HG03039 (cell line): Measurements from ENCODE around the gene PROC.
"Not testable (repeated sequence)": the region's sequence is repeated elsewhere in the genome, so short reads cannot be mapped to it uniquely, and the experiment has no call there.

Experiments
- ATAC-seq: cut with Tn5 transposase; IDR thresholded peaks from one replicate; pipeline ENCODE4 v1.9.1; 2021; ENCODE audit warnings: mild to moderate bottlenecking, moderate library complexity; ENCODE audit not compliant: unreplicated experiment

The PROC gene

DNA sequence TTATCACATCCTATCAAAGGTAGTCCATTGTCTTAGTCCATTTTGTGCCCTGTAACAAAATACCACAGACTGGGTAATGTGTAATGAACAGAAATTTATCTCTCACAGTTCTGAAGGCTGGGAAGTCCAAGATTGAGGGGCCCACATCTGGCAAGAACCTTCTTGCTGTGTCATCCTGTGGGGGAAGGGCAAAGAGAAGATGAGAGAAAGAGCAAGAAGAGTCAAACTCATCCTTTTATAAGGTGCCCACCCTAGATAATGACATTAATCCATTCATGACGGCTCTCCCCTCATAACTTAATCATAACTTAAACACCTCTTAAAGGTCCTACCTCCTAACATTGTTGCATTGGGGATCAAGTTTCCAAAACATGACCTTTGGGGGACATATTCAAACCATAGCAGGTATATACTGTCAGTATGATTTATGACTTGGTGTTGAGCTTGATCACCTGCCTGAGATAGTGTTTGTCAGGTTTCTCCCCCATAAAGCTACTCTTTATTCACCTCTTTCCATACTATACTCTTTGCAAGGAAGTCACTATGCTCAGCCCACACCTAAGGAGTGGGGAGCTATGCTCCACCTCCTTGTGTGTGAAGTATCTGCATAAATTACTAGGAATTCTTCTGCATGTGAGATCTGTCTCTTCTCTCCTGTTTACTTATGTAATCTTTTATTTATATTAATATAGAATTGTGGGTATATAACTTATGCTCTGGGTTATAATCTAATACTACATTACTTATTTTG, 25.2 kb upstream of the PROC start:
- no peak for ATAC-seq

DNA sequence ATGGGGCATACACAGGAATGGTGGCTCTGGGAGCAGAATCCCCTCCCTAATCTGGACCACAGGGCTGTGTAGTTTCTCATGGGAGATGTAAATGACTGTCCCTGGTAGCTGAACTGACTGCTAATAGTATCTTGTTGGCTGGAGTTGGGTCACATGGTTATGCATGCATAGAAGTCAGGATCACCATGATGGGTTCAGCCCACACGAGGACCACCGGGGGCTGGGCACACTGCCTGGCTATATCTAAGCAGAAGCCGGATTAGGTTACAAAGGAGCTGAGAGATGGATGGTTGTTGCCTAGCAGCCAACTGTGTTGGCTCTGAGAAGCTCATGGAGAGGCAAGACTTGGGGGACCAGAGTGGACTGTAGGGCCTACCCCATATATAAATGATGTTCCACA, 23.7 kb upstream of the PROC start:
- ATAC-seq: no peak

DNA sequence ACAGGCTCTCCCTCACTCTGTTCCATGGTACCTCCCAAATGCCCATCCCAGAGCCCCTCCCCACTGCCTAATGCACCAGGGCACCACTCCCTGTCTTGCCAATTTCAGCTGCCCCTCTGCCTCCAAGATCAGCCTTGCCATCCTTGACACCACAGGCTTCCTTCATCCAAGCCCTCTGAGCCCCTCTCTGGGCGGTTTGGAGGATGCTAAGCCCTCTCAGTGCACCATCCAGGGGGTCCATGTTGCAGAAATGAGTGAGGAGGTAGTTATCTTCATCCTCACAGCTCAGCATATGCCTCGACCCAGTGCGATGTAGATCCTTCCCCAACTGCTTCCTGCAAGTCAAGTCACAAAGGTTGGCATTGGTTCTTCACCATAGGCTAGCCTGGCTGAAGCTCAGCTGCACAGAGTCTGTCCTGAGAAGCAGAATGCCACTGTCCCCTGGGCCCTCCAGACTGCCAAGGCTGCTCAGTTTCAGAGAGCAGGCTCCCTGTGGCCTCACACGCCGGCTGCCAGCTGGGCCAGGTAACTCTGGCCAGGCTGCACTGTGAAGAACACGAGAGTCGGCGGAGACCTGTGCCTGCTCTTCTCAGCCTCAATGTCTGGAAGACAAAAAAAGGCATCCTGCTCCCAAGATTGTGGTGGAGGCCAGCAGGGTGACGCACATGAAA, 20.5 kb upstream of the PROC start:
- ATAC-seq: no peak

DNA sequence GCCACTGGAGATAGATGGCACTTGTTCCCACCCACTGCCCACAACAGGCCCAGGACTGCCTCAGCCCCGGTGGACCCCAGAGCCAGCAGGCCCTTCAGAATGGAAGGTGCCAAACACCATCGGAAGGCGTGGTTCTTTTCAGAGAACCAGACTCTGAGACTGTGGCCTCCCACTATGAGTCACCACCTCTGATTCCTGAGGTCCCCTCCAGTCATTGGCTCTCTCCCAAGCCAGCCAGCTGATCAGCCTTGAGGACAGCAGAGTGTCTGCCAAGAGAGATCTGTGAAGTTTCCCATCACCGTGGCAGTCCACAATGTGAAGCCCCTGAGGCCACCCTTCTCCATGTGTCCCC, 20.0 kb upstream of the PROC start:
- ATAC-seq: peak; percentile 77

DNA sequence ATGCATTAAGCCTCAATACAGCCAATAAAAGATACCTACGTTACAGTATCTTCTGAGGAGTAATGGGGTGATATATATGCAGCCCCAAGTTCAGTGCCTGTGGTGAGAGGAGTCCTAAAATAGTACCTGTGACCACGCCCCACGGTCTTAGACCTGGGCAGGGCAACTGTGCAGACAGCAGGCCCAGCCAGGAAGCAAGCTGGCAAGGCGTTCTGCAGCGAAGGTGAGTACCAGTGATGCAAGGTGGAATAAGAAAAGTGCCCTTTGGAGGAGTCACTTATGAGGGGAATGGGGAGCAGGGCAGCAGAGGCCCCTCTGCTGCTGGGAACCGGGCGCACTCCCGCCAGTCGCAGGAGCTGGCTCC, 17.7 kb upstream of the PROC start:
- ATAC-seq: no peak

DNA sequence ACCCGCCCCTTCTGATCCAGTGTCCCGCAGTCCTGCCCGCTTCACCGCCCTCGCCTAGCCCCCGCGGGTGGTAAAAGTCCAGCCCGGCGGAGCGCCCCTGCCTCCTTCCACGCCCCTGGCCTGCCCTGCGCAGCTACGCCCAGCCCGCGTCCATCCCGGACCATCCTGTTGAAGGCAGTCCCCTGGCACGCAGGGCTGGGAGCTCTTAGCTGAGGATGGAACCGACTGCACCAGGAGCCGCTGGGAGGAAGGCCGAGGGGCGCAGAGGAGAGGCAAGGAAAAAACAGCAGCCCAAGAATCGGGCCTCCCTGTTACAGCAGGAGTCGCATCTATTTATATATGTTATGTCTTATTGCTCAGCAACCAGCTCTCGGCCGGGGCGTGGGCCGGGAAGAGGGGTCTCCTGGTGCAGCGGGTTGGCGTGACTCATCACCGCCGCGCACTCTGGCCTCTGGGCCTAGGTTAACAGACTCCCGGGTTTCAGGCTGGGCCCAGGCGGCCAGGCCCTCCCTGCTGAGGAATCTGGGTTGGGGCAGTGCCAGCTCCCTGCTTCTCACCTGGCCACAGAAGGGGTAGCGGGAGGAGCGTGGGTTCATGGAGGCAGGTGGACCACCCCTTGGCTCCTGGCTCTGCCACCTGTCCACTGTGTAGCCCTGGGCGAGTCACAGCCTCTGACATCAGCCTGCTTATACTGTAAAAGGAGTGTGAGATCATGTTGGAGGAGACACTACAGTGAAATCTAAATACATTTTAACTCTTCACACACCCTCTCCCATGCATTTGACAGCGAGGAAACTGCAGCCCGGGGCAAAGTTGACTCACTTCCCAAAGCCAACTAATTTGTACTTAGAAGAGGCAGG, 17.1 kb upstream of the PROC start:
- no peak for ATAC-seq

DNA sequence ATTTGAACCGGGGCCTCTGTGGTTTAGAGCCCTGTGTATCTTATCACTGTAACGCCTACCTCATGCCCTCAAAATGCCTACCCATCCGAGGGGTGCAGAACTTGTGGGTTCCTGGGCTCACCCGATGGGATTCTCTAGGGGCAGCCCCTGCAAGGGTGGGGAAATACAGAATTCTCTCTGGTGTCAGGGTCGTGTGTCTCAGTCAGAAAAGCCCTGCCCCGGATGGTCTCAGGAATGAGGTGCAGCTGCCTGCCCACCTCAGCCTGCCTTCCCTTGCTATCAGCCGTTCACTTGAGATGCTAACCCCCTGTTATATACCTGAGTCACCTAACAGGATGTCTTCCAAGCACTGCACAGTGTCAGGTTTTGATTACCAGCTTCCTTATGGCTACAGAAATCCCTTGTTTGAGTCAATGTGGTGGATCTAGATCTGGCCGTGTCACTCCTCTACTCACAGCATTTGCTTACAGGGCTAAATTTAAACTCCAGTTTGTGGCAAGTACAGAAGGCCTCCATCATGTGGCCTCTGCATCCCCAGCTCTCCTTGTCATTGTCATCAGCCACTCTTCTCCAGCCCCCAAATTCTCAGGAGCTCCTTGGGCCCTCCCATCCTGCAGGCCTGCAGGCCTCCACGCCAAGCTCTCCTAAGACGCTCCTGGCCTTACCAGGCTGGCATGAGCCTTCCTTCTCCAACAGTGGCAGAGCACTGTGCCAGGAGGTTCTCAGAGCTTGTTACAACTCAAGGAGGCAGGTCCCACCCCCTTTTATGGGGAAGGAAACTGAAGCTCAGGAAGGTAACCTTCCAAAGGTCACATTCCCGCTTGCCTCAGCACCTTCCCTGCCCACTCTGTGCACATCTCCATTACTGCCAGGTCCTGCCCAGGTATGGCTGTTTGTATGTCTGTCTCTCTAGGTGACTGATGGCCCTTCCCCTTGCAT, 16.2 kb upstream of the PROC start:
- no peak for ATAC-seq

DNA sequence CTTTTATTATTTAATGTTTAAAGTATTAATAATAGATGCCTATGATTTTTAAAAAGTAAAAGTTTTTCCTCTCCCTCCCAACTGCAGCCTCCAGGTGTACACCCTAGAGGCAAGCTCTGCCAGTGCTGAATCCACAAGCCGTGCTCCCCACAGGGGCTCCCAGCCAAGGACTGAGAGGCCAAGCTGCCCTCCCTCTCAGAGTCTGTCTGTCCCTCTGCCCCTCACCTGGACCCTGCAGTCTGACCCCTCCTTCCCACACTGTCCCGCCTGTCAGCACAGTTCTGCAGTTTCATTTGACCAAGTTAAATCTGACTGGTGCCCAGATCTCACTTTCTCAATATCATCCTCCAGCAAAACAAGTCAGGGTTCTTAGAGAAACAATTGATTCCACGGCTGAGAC, 14.8 kb upstream of the PROC start:
- ATAC-seq: no peak

DNA sequence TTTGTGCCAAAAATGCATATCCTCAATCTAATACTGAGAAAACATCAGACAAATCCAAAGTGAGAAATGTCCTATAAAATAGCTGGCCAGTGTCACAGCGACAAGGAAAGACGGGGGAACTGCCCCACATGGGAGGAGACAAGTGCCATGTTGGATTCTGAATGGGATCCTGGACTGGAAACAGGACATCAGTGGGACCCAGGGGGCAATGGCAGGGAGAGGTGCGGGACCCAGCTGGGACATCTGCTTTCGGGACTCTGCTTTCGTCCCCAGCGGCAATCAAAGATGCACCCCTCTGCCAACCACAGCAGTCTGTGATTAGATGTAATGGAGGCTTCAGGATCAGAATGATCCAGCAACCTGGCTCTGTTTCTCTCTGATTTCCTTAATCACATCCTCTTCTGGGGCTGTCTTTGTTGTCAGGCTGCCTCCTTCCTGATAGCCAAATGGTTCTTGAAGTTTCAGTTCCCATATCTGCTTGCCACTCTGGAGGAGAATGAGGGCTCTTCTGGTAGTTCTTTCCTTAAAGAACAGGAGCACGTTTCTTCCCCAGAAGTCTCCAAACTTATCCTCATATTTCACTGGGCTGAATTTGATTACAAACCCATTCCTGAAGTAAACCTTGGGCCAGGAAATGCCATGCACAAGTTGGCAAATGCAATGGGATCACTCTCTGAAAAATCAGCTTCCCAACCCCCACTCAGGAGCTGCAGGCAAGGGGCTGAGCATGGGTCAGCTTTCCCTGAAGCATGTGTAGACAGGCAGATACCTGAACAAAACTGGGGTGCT, 13.6 kb upstream of the PROC start:
- ATAC-seq: no peak

DNA sequence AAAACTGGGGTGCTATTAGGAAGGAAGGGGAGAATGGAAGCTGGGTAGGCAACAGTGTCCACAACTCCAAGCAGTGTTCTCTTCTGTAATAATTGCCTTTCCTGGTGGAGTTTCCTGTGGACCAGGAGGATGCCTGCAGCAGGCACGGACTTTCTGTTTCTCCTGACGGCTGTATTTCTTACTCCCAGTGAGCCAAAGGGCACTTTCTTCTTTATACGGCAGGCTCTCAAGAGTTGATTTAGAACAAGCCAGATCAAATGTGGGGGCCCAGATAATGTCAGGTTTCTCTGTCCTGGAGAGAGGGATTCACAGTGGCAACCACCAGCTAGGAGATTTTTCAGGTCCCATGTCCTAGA, 13.0 kb upstream of the PROC start:
- no peak for ATAC-seq

DNA sequence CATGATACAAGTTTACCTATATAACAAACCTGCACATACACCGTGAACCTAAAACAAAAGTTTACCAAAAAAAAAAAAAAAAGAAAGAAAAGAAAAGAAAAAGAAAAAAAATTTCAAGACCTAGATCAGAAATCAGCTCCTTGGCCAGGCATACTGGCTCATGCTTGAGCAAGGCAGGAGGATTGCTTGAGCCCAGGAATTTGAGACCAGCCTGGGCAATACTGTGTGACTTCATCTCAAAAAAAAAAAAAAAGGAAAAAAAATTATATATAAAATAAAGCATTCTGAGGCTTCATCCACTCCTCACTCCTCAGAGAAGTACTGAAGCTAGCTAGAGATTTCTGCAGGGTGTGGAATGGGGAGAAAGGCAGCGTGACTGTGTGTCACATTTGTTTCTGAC, 11.8 kb upstream of the PROC start:
- no peak for ATAC-seq

DNA sequence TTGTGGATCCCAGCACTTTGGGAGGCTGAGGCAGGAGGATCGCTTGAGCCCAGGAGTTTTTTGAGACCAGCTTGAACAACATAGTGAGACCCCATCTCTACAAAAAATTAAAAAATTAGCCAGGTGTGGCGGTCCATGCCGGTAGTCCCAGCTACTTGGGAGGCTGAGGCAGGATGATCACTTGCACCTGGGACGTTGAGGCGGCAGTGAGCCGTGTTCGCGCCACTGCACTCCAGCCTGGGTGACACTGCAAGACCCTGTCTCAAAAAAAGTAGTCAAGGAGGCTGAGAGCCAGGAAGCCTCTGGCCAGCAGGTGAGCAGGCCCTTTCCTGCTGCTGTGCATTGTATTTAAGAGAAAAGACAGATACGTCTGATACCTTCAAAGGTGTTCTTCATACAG, 11.1 kb upstream of the PROC start:
- ATAC-seq: no peak

DNA sequence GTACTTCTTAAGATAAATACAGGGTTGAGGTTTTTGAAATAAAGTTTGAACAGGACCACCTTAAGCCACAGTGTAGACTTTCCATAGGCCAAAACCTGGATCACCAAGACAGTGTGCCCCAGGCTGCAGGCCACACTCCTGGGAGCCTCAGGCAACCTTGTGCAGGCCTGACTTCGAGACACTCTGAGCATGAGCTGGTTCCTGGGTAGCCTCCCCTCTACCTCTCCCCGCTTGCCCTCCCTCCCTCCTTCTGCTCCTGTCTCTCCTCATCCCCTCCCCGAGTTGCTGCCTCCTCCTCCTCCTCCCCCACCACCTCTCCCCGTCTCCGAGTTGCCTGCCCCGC, 10.6 kb upstream of the PROC start:
- ATAC-seq: peak; percentile 9

DNA sequence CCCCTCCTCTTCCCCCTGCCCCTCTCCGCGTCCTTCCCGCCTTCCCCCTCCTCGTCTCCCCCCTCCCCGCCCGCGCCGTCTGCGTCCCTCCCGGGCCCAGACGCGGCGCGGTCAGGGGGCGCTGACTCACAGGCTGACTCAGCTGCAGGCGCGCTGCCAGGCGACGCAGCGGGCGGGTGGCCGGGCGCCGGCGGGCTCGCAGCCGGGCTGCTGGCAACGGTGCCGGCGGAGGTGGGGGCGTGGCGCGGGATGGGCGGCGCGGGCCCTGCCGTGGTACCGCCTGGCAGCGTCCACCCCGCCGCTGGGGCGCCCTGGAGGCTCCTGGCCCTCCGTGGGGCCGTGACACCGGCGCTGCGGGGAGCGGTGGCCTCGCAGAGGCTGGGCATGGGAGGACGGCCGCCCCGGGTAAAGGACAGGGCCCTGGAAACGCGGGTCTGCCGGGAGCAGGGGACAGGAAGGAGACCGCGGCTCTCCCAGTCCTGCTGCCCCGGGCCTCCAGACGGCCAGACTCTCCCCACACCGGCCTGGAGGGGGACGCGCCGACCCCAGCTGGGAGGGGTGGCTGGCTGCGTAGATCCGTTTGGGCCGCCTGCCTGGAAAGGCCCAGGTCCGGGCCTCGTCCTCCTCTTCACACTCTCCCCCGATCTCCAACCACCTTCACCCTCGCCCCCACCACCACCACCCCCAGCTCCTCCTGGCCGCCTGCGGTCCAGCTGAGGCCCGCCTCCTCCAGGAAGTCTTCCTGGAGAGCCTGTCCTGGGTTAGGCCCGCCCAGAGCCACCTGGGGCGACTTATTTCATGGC, 10.0 kb upstream of the PROC start:
- ATAC-seq: peak; percentile 69

DNA sequence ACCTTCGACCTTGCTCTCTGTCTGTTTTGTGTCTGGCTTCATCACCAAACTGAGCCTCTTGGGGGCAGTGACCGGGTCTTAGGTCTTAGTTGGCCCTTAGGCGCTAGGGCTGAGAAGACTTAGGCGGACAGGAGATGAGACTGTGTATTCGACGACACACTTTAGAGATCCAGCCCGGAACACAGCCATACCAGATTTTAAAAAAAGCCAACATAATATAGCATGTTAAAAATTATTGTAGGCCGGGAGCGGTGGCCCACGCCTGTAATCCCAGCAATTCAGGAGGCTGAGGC, 9.5 kb upstream of the PROC start:
- no peak for ATAC-seq

DNA sequence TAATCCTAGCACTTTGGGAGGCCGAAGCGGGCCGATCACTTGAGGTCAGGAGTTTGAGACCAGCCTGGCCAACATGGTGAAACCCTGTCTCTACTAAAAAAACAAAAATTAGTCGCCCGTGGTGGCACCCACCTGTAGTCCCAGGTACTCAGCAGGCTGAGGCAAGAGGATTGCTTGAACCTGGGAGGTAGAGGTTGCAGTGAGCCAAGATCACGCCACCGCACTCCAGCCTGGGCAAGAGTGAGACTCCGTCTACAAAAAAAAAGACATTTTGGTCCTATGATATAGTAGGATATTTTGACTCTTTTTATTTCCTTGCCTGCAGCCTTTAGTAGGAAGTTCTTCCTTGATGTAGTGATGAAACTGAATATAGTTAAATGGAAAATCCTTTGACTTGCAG, 8.5 kb upstream of the PROC start:
- ATAC-seq: not testable (repeated sequence)

DNA sequence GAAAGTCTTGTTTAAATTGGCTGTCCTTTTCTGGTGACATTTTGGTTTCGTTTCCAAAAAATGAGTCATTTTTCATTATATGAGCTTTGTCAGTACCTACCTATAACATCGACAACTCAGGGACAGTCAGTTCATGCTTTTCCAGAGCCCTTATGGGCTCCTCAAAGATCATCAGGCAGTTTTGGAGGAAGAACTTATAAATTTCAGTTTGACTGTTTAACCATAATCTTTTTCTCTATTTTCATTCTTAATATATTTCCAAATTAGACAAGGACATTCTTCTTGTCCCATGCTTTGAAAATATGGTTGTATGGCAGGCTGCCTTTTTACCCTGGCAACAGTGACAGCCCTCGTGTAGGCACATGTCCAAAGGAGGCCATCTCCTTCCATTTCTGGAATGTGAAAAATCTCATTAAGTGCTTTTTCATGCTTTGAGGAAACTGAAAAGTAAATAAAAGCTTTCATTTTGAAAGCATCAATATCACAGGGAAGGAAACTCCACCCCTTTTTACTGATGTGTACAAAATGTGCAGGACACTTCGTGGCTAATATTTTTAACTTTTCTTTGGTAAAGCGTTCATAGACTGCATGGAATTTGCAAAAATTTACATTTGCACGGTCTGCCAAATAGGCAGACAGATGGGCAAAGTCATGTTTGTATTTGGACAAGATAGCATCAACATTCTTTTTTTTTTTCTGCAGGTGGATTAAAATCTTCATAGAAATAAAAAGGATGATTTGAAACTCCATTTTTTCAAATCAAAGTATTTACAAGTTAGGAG, 7.2 kb upstream of the PROC start:
- peak; percentile 46 for ATAC-seq

DNA sequence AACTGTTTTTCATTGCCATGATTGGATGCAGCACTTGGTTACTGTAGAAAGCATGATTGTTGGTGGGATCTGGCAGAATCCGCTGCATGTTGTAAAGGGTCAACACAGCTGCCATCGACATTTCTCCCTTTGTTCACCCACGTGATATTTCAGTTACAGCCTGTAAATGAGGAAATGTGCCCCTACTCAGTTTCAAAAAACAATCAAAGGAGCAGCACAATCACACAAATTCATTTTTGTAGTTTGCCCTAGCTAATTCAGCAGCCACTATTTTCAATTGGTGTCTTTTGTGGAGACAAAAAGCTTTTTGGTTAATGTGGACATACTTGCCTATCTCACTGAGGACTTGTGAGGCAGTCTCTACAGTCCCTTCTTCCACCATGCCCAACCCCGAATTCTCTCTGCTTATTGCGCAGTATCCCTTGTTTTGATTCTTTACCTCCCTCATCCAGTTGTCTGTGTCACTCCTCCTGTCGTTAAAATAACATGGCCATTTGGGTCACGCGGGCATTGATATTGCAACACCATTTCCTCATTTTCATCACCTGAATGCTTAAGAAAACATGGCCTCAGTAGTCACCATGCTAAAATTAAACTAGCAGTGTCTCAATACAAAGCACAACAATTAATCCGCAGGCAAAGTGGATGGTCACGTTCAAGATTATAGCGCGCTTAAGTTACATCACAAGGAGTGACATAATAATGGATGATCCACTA, 6.4 kb upstream of the PROC start:
- no peak for ATAC-seq
